Ovary (tissue), 9 donors: Measurements from ENCODE around the gene GRID2. TPM values are rescaled to one million over a fixed set of nuclear protein-coding genes. Genes with fewer than 3 reads are reported as not detected.

ENCODE experiments used
- DNase-seq, 5 donors: peaks; one replicate each; pipeline ENCODE4 v3.0.0-alpha.2; 2019 to 2020
- H3K27ac ChIP-seq, 2 donors: fragments of 200-600 bp; one replicate each; pipeline versions ENCODE4 v1.5.1 to v1.8.0; 2019 to 2022
- H3K27me3 ChIP-seq: fragments of 200-600 bp; one replicate; pipeline ENCODE4 v1.8.0; 2022
- H3K36me3 ChIP-seq: fragments of 200-600 bp; sonication (generic); one replicate; pipeline ENCODE4 v1.5.1; 2019
- H3K4me1 ChIP-seq: one replicate; pipeline ENCODE4 v1.8.1; 2013; ENCODE audit warnings: mild to moderate bottlenecking, moderate library complexity; ENCODE audit not compliant: insufficient read depth
- H3K4me3 ChIP-seq: fragments of 200-600 bp; sonication (generic); one replicate; pipeline ENCODE4 v1.5.1; 2017
- H3K9me3 ChIP-seq, 2 donors: fragments of 200-600 bp in 1 of 2; sonication (generic) in 1 of 2; one replicate each; pipeline versions ENCODE4 v1.5.1 to v1.8.1; 2013 to 2019; ENCODE audit warnings: mild to moderate bottlenecking in 1 of 2, moderate library complexity in 1 of 2
- EP300 ChIP-seq: sonication (generic); formaldehyde crosslinking; IDR thresholded peaks from one replicate; pipeline ENCODE4 v1.6.1; 2017; ENCODE audit warnings: antibody characterized with exemption
- POLR2A ChIP-seq: fragments of 450-650 bp; IDR thresholded peaks from one replicate; pipeline ENCODE4 v1.6.1; 2017; ENCODE audit warnings: antibody characterized with exemption, mild to moderate bottlenecking, moderate library complexity
- WGBS, 3 donors: extraction: QIAGEN DNeasy Blood & Tissue Kit in 1 of 3; methylation state at CpG; one replicate each; pipeline versions ENCODE4 v1.1.5 to v1.1.7; 2013 to 2017; 5-methylcytosine and 5-hydroxymethylcytosine counted together
- intact Hi-C, 4 donors: fragments of 100-400 bp; cut with DNase I; formaldehyde crosslinking; loops; one replicate each; pipeline versions ENCODE4 v1.11.0 to v1.15.1; 2022 to 2023
- polyA plus RNA-seq, 2 donors: library from polyadenylated mRNA; stranded (reverse); fragments of 200-250 nt in 1 of 2; fragments of 350-450 nt in 1 of 2; fragmentation: Illumina TruSeq in 1 of 2; extraction: RNeasy Lipid Tissue Mini Kit (QIAGEN cat#74804) in 1 of 2; gene quantifications; one replicate each; pipeline ENCODE4 v1.2.3, GENCODE V29; 2013 to 2014
- total RNA-seq, 7 donors: library from RNA; depleted of rRNA in 2 of 7; stranded (reverse); fragments of >200 nt in 2 of 7; fragmentation: NEBNext Ultra II Directional in 3 of 7; extraction: Animal tissue kit (Norgen Biotek cat#: 25700) in 3 of 7; gene quantifications; one replicate each; pipeline versions ENCODE4 v1.1.0 to v1.2.4, GENCODE V29; 2016 to 2023
- TF ChIP-seq, protein P1 (sequence below), 3 donors: fragments of 450-650 bp in 2 of 3; fragments of 200-600 bp in 1 of 3; IDR thresholded peaks; one replicate each; pipeline versions ENCODE4 v1.5.1 to v1.8.0; 2016 to 2022; ENCODE audit warnings: antibody characterized with exemption in 3 of 3, mild to moderate bottlenecking in 1 of 3
- donor health status: DM: no; HTN: no; CAD: no; lungs with moderate emphysema.
- donor health status: DM: no; HTN: no; CAD: no.
- donor health status: Bipolar disorder and iron deficiency.
- donor health status: DM: yes; HTN: yes; CAD: no.
- donor health status: DM: no; HTN: no; CAD: no.
- donor health status: DM: yes; HTN: yes; CAD: no.

The GRID2 gene
- total and polyA plus RNA-seq, 9 donors: 0.65 to 6.8 (median 2.6) TPM

DNA sequence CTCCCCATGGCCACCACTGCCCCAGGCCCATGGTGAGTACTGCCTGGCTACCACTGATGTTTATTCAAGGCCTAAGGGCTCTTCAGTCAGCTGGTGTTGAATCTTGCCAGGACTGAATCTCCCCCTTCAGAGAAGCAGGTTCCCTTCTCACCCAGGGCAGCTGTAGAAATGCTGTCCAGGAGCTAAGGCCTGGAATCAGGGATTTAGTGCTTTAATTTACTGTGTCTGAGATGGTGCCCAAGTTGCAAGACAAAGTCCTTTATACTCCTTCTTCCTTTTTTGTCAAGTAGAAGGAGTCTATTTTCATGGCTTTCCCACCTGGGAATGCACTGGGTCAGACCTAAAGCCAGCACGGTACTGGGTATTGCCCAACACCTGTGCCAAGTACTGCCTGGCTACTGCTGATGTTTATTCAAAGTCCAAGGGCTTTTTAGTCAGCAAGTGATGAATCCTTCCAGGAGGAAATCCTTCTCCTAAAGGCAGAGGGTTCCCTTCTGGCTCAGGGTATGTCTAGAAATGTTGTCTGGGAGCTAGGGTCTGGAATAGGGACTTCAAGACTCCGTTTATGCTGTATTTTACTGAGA is 1407.2 kb downstream of the GRID2 start:
- Histone ChIP-seq H3K27me3 (no peaks in the 10 kb centered on the region), H3K27ac (no peak overlapping the region), H3K9me3 (no peaks in the 10 kb centered on the region), H3K4me1 (no peaks in the 10 kb centered on the region), H3K36me3 (no peaks in the 10 kb centered on the region), H3K4me3 (no peak overlapping the region)
- intact Hi-C loops: no loop called here
- 78 to 93% (median 87%) methylated on average over 2 of the region's 2 CpGs for WGBS, 3 donors
- TF ChIP-seq, protein P1, sequence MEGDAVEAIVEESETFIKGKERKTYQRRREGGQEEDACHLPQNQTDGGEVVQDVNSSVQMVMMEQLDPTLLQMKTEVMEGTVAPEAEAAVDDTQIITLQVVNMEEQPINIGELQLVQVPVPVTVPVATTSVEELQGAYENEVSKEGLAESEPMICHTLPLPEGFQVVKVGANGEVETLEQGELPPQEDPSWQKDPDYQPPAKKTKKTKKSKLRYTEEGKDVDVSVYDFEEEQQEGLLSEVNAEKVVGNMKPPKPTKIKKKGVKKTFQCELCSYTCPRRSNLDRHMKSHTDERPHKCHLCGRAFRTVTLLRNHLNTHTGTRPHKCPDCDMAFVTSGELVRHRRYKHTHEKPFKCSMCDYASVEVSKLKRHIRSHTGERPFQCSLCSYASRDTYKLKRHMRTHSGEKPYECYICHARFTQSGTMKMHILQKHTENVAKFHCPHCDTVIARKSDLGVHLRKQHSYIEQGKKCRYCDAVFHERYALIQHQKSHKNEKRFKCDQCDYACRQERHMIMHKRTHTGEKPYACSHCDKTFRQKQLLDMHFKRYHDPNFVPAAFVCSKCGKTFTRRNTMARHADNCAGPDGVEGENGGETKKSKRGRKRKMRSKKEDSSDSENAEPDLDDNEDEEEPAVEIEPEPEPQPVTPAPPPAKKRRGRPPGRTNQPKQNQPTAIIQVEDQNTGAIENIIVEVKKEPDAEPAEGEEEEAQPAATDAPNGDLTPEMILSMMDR (IDR thresholded peaks at IDR 0.05): no peak
- no peak for TF ChIP-seq EP300
- TF ChIP-seq POLR2A: no peak
- no peak for DNase-seq

DNA sequence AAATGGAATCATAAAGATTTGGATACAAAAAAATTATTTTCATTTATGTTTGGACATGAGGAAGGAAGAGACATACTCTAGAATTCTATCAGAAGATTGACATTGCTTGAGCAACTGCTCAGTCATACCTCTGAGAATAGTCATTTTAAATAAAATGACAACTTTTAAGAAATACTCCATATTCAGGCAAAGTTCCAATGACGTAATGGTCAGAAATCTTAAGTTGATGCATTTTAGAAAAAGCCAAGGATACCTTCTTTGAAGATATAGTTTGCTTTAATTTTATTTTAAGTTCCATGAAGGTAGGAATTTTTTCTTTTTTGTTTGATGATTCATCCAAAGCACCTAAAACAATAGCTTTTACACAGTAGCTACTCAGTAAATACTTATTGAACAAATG is 1414.5 kb downstream of the GRID2 start:
- no peaks in the 10 kb centered on the region for H3K27me3 ChIP-seq
- TF ChIP-seq POLR2A (no peak), EP300 (no peak)
- TF ChIP-seq, protein P1 (IDR thresholded peaks at IDR 0.05): no peak
- intact Hi-C loops: no loop called here
- H3K27ac ChIP-seq: no peak overlapping the region
- no peaks in the 10 kb centered on the region for H3K9me3 ChIP-seq
- WGBS, 3 donors: 74 to 92% (median 82%) methylated on average over 1 of the region's 1 CpG
- H3K4me3 ChIP-seq: no peak overlapping the region
- no peak for DNase-seq
- no peaks in the 10 kb centered on the region for H3K4me1 ChIP-seq
- no peaks in the 10 kb centered on the region for H3K36me3 ChIP-seq

DNA sequence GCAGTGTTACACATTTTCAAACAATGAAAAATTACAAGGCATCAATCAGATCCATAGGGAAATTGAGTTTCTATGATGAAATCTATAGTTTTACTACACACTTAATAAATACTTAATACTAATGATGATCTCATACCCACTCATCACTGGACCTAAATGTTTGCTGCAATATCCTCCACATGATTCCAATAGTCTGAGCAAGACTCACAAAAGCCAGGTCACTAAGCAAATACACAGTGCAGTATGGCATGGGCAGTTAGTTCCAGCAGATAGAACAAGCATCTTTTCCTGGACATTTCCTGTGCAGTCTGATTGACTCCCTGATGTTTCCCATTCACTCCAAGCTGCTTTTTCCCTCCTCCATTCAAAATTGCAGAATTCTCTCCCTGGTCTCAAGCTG is 1415.8 kb downstream of the GRID2 start:
- TF ChIP-seq EP300 (no peak), POLR2A (no peak)
- TF ChIP-seq, protein P1 (IDR thresholded peaks at IDR 0.05): no peak
- H3K36me3 ChIP-seq: no peaks in the 10 kb centered on the region
- intact Hi-C loops: no loop called here
- no peaks in the 10 kb centered on the region for H3K9me3 ChIP-seq
- no peaks in the 10 kb centered on the region for H3K27me3 ChIP-seq
- H3K4me3 ChIP-seq: no peak overlapping the region
- no peak for DNase-seq
- H3K4me1 ChIP-seq: no peaks in the 10 kb centered on the region
- H3K27ac ChIP-seq: no peak overlapping the region

DNA sequence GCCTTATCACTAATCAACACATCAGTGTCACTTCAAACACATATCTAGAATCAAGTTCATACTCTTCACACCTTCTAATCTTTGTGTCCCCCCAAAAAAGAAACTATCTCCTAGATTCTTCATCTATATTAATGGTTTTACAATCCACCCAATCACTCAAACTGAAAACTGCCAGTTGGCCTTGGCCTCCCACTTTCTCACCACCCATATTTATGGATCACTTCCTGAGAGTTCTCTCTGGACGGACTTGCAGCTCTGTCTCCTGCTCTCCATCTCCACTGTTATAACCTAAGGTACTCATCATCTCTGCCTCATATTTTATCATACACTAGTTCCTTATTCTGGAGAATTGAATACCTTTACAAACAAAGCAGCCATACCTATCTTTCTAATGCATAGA is 1418.7 kb downstream of the GRID2 start:
- TF ChIP-seq, protein P1 (IDR thresholded peaks at IDR 0.05): no peak
- TF ChIP-seq POLR2A: no peak
- TF ChIP-seq EP300: no peak
- WGBS, 3 donors: 72 to 82% (median 80%) methylated on average over 1 of the region's 1 CpG
- intact Hi-C loops: no loop called here

More for the DNA sequence above, 1418.7 kb downstream of the GRID2 start:
- no peak for DNase-seq
- H3K36me3 ChIP-seq: no peaks in the 10 kb centered on the region
- no peaks in the 10 kb centered on the region for H3K27me3 ChIP-seq
- H3K4me3 ChIP-seq: no peak overlapping the region
- H3K9me3 ChIP-seq: no peaks in the 10 kb centered on the region
- no peak overlapping the region for H3K27ac ChIP-seq
- H3K4me1 ChIP-seq: no peaks in the 10 kb centered on the region
